HG03064 (cell line): ENCODE results near the gene TMEM151B.

Experiments used
- ATAC-seq: cut with Tn5 transposase; IDR thresholded peaks from one replicate; pipeline ENCODE4 v1.9.1; 2021; ENCODE audit warnings: low read depth; ENCODE audit not compliant: unreplicated experiment

The TMEM151B gene

DNA sequence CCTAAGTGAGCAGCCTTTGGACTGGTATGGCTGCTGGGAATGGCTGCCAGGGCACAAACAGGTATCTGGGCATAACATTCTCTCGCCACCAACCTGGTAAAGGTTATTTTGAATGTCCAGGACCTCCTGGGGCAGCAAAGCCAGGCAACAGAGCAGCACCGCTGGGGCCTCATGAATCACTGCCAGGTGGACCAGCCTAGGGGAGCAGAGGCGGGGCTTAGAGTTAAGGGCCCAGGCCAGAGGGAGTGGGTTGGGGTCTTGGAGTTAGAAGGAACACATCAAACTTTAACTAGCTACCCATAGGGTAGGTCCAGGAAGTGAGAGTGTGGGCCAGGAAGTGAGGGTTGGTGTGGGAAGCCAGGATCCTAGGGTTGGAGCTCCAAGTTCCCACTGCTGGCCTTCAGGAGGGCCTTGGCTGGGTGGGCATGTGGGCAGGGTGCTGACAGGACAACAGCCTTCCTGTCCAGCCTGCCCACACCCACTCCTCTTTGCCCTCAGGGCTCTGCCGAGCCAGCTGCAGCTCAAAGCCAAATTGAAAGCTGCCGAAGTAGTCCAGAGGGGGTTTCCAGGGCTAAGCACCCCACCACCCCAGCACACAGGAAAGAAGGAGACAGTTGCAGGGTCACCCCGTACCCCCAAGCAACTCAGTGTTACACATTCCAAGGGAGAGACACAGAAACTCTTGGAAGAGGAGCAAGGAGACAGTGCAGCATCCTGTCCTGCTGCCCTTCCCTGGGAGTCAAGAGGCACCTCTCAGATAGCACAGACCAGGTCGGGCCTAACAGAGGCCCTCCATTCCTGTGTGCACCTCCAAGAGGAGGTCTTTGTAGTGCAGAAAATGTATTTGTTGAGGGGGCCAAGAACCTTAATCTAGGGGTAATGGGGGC is 7.5 kb upstream of the TMEM151B start:
- ATAC-seq = no peak

- no peak for ATAC-seq
Measured at GRCh38 chr6:44263354-44264100, 6.7 kb upstream of the TMEM151B start.

DNA sequence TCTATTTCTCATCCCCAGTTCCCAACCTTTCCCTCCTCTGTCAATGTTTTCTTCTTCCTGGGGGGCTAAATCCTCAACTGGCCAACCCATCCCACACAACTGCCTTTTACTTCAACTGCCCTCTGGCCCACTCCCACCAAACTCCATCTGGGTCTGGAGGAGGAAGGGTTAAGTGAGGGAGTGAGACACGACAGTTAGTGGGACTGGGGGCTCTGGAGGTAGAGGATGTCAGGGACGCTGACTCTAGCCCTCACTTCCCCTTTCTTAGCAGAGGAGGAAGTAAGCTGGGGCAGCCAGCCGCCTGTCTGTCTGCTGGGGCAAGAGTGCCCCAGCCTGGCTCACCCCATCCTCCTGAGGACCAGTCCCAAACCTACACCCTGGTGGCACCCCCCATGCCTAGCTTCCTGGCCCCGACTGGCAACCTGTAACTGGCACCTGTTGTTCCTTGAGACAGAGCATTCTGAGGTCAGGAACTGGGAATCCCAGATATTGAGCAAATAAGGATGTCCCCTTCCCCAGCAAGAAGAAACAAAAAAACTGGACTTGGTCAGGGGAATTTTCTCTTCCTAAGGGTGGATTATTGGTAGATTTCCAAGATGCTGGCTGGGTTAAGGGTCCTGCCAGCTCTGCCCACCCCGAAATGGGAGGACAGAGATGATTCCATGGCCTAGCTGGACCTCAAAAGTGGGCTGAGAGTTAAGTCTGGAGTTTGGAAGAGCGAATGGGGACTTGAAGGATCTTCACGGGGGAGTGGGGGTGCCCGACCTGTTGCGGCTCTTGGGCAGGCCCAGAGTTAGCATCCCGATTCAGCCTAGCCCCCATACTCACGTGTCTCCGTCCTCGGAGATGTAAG is 5.9 kb upstream of the TMEM151B start:
- no peak for ATAC-seq

- ATAC-seq = peak; percentile 35
Measured at GRCh38 chr6:44265007-44265721, 5.1 kb upstream of the TMEM151B start, which contains the start of gene NFKBIE. TSS of gene NFKBIE (minus strand) at chr6:44265551. CDS start at chr6:44265346, 205 bp downstream.

DNA sequence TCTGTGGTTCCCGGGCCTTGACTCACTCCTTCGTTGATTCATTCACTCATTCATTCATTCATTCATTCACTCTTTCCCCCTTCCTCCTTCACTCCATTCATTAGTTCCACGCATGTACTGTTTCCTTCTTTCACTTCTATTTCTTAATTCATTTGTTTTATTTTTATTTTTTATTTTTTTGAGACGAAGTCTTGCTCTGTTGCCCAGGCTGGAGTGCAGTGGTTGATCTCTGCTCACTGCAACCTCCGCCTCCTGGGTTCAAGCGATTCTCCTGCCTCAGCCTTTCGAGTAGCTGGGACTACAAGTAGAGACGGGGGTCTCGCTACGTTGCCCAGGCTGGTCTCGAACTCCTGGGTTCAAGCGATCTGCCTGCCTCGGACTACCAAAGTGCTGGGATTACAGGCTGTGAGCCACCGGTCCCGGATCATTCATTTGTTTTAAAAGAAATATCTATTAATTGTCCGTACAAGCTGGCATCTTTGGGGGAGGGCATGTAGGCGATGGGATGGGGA is 4.5 kb upstream of the TMEM151B start:
- no peak for ATAC-seq

- ATAC-seq = no peak
Measured at GRCh38 chr6:44266347-44266746, 3.9 kb upstream of the TMEM151B start.

- ATAC-seq = no peak
Measured at GRCh38 chr6:44267252-44267651, 3.0 kb upstream of the TMEM151B start.

GRCh38 chr6:44268095-44268628 is 2.1 kb upstream of the TMEM151B start:
- no peak for ATAC-seq

GRCh38 chr6:44269178-44269920 is 901 bp upstream of the TMEM151B start:
- no peak for ATAC-seq

GRCh38 chr6:44270526-44271405 is 516 bp downstream of the TMEM151B start:
- ATAC-seq = no peak

- ATAC-seq = no peak
Measured at GRCh38 chr6:44271406-44271723, 1.1 kb downstream of the TMEM151B start.

- no peak for ATAC-seq
Measured at GRCh38 chr6:44271914-44272313, 1.7 kb downstream of the TMEM151B start.

GRCh38 chr6:44272529-44272928 is 2.3 kb downstream of the TMEM151B start:
- ATAC-seq = no peak

- ATAC-seq = no peak
Measured at GRCh38 chr6:44272999-44273566, 2.8 kb downstream of the TMEM151B start.

DNA sequence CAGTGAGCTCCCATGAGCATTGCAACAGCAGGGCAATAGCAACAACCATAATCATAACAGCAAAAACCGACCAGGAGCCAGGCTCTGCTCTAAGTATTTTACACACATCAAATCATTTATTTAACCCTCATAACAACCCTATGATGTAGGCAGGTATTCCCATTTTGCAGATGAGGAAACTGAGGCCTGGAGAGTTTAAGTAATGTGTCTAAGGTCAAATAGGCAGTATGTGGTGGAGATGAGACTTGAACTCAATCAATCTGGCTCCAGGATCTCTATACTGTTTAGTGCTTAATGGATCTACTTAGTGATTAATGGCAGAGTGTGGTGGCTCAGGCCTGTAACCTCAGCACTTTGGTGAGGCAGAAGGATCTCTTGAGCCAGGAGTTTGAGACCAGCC is 3.4 kb downstream of the TMEM151B start:
- no peak for ATAC-seq

GRCh38 chr6:44275271-44275748 is 5.1 kb downstream of the TMEM151B start:
- ATAC-seq = no peak

- ATAC-seq = no peak
Measured at GRCh38 chr6:44275749-44276648, 5.7 kb downstream of the TMEM151B start.
